ENCODE measurements around the gene HIVEP3. TPM values are rescaled to one million over a fixed set of nuclear protein-coding genes. Genes with fewer than 3 reads are reported as not detected.

Gene HIVEP3
- total RNA-seq, 1 experiment from 2014 or later: 1.4 TPM

DNA sequence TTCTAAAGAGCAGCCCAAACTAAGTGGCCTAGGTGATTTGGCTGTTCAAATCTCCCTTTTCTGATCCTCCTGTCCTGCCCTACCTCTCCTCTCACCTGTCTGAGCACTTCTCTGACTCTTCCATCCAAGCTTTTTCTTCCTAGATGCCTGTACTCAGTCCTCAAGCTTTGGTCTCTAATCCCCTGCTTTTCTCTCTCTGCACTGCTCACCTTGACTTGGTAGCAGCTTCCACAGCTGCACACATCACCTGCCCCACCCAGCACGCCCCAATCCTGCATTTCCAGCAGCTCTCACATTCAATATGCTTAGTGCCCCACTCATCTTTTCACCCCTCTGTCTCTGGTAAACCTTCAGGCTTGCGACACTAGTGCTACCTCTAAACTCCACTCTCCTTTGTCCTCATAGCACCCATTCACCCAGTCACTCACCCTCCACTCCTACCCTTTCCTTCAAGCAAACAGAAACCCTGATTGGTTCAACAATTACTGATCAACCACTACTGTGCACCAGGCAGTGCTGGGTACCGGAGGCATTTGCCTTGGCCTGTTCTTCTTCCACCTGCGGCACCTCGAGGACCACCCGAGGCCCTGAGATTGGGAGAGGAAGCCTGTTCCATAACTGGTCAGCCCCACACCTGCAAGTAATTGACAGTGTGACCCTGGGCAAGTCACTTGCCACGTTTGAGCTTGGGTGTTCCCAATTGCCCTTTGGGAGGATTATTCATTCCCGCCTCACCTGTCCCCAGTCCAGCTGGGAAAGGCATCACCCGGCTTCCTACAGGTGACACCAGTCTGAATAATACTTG lies 298.2 kb downstream of the HIVEP3 start:
- no peak overlapping the region for H2BK5ac ChIP-seq (ENCODE audit: insufficient read length, low read length)
- H2BK15ac ChIP-seq (ENCODE audit: low read depth, low read length): no peak overlapping the region
- Mint-ChIP-seq H3K4me1 (peaks cover 27 to 29% of the 10 kb centered on the region in 2 experiments), H3K36me3 (ENCODE audit: insufficient read depth in 1 of 3, low read depth in 3 of 3) (no peaks in the 10 kb centered on the region), H3K27me3 (ENCODE audit: low read depth) (no peaks in the 10 kb centered on the region), H3K9me3 (no peaks in the 10 kb centered on the region), H3K4me3 (no peak overlapping the region), H3K27ac (peak overlapping the region in 2 of 3 experiments; percentile 3 to 73; a peak in 3 of 7 replicates)
- H3K23me2 ChIP-seq (ENCODE audit: insufficient read length, low read depth, low read length, poor library complexity, severe bottlenecking): no peaks in the 10 kb centered on the region
- no peak overlapping the region for H4K91ac ChIP-seq (ENCODE audit: insufficient read length, low read depth, low read length)
- H3K27ac ChIP-seq (ENCODE audit: insufficient read length, low read depth, low read length): no peak overlapping the region
- no peak overlapping the region for H2AFZ ChIP-seq (ENCODE audit: low read length)
- H3K4me2 ChIP-seq (ENCODE audit: insufficient read depth, insufficient read length, low read length): no peak overlapping the region
- H2AK5ac ChIP-seq (ENCODE audit: insufficient read length, low read length): no peak overlapping the region
- H3K14ac ChIP-seq (ENCODE audit: insufficient read depth, low read length): no peak overlapping the region
- no peaks in the 10 kb centered on the region for H3K27me3 ChIP-seq (ENCODE audit: insufficient read depth, low read length)
- H3K9ac ChIP-seq (ENCODE audit: extremely low read depth, insufficient read length, low read length): no peak overlapping the region
- no CpG with 5 or more reads among the region's 9 CpGs for WGBS (ENCODE audit: extremely low coverage, insufficient read length, low lambda C conversion rate)
- no peak overlapping the region for H4K8ac ChIP-seq (replicated peaks; ENCODE audit: insufficient read length, low read depth, low read length)
- no peak overlapping the region for H4K5ac ChIP-seq (ENCODE audit: insufficient read length, low read depth, low read length)
- H3K56ac ChIP-seq (ENCODE audit: insufficient read length, low read depth, low read length): no peak overlapping the region
- no peaks in the 10 kb centered on the region for H4K20me1 ChIP-seq (ENCODE audit: control insufficient read depth, insufficient read depth, insufficient read length)
- no peak overlapping the region for H2BK20ac ChIP-seq (ENCODE audit: low read depth, low read length, poor library complexity, severe bottlenecking)
- peaks cover 4% of the 10 kb centered on the region; the same call in 1 of the 2 replicates for H3K4me1 ChIP-seq (ENCODE audit: insufficient read depth, low read length)
- TF ChIP-seq, protein P1, sequence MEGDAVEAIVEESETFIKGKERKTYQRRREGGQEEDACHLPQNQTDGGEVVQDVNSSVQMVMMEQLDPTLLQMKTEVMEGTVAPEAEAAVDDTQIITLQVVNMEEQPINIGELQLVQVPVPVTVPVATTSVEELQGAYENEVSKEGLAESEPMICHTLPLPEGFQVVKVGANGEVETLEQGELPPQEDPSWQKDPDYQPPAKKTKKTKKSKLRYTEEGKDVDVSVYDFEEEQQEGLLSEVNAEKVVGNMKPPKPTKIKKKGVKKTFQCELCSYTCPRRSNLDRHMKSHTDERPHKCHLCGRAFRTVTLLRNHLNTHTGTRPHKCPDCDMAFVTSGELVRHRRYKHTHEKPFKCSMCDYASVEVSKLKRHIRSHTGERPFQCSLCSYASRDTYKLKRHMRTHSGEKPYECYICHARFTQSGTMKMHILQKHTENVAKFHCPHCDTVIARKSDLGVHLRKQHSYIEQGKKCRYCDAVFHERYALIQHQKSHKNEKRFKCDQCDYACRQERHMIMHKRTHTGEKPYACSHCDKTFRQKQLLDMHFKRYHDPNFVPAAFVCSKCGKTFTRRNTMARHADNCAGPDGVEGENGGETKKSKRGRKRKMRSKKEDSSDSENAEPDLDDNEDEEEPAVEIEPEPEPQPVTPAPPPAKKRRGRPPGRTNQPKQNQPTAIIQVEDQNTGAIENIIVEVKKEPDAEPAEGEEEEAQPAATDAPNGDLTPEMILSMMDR (conservative IDR thresholded peaks at IDR 0.05): no peak
- H2BK12ac ChIP-seq (ENCODE audit: insufficient read length, low read depth, low read length): no peak overlapping the region
- H3K23ac ChIP-seq (ENCODE audit: insufficient read length, low read depth, low read length): no peak overlapping the region
- no peaks in the 10 kb centered on the region for H3K79me1 ChIP-seq (ENCODE audit: insufficient read depth, low read depth, low read length, poor library complexity, severe bottlenecking)
- H3K79me2 ChIP-seq (ENCODE audit: insufficient read depth, low read length): no peaks in the 10 kb centered on the region
- H3K9me3 ChIP-seq (ENCODE audit: control insufficient read depth, low read depth, low read length): no peaks in the 10 kb centered on the region
- H3K4ac ChIP-seq (ENCODE audit: low read depth, low read length): no peak overlapping the region
- H3T11ph ChIP-seq (ENCODE audit: low read length): no peak overlapping the region
- no peak for DNase-seq
- no peak overlapping the region for H3K18ac ChIP-seq (ENCODE audit: insufficient read length, low read depth, low read length)
- no peak overlapping the region for H2BK120ac ChIP-seq (ENCODE audit: low read depth, low read length, poor library complexity, severe bottlenecking)

All from H9 (cell line).